Panc1 (cell line): ENCODE results near the gene MACROD2. TPM values are rescaled to one million over a fixed set of nuclear protein-coding genes. Genes with fewer than 3 reads are reported as not detected.

Experiments
- ATAC-seq: fragments of 200-7000 bp; cut with Tn5 transposase; 2 replicates; pipeline ENCODE4 v1.9.1; 2020; ENCODE audit warnings: mild to moderate bottlenecking, moderate library complexity
- BruUV-seq: library from RNA; stranded (reverse); fragments of 400-500 nt; replicated peaks from 2 replicates; lab custom pipeline; 2021; lab: Mats Ljungman, UMichigan
- CTCF ChIA-PET: fragments of 300-600 bp; sonication (Branson Sonifier 250); formaldehyde crosslinking; loops from one replicate; lab custom pipeline; 2022; ENCODE audit warnings: antibody characterized with exemption; lab: Charles Lee
- POLR2A ChIA-PET: fragments of 300-600 bp; sonication (Branson Sonifier 250); formaldehyde crosslinking; loops from one replicate; lab custom pipeline; 2022; ENCODE audit warnings: antibody characterized with exemption; lab: Charles Lee
- DNase-seq: peaks from one replicate; pipeline ENCODE4 v3.0.0-alpha.2; 2010; ENCODE audit warnings: low read depth, low spot score
- H3K27ac ChIP-seq: 2 replicates; pipeline ENCODE4 v1.5.1; 2011; ENCODE audit warnings: mild to moderate bottlenecking, low read length, inconsistent platforms
- H3K27me3 ChIP-seq: fragments of 200-500 bp; sonication (Bioruptor generic); 2 replicates; pipeline ENCODE4 v1.6.0; 2014; ENCODE audit warnings: low read length, inconsistent platforms; ENCODE audit not compliant: control insufficient read depth, insufficient read depth
- H3K36me3 ChIP-seq: fragments of 200-500 bp; sonication (Bioruptor generic); 2 replicates; pipeline ENCODE4 v1.5.1; 2014; ENCODE audit warnings: inconsistent platforms, mild to moderate bottlenecking, low read length, moderate library complexity; ENCODE audit not compliant: control insufficient read depth, insufficient read depth
- H3K4me1 ChIP-seq: 2 replicates; pipeline ENCODE4 v1.5.1; 2011; ENCODE audit warnings: inconsistent platforms, mild to moderate bottlenecking, low read length, moderate library complexity; ENCODE audit not compliant: control insufficient read depth, insufficient read depth
- H3K4me3 ChIP-seq, 2 experiments: 2 replicates each; pipeline ENCODE4 v1.5.1; 2011 to 2012; ENCODE audit warnings: low read depth in 2 of 2, low read length in 2 of 2, mild to moderate bottlenecking in 2 of 2, inconsistent platforms in 1 of 2, moderate library complexity in 1 of 2
- H3K9me3 ChIP-seq: fragments of 200-500 bp; sonication (Bioruptor generic); 2 replicates; pipeline ENCODE4 v1.5.1; 2014; ENCODE audit warnings: low read depth, mild to moderate bottlenecking, inconsistent platforms, low read length, moderate library complexity; ENCODE audit not compliant: control insufficient read depth, insufficient read depth
- POLR2AphosphoS5 ChIP-seq: IDR thresholded peaks from 2 replicates; pipeline ENCODE4 v1.6.1; 2012; ENCODE audit warnings: mild to moderate bottlenecking, low read depth, low read length, moderate library complexity
- SIN3A ChIP-seq: IDR thresholded peaks from 2 replicates; pipeline ENCODE4 v1.6.1; 2012; ENCODE audit warnings: low read depth, mild to moderate bottlenecking, low read length, moderate library complexity, borderline replicate concordance; ENCODE audit not compliant: insufficient read depth
- TCF7L2 ChIP-seq: IDR thresholded peaks from 2 replicates; pipeline ENCODE4 v1.6.1; 2011; ENCODE audit warnings: mild to moderate bottlenecking, low read depth, low read length, inconsistent platforms
- in situ Hi-C: cut with HindIII; loops from 2 replicates; pipeline ENCODE4 v1.10.0; 2016; ENCODE audit warnings: low sequenced_read_pairs, low pct_unique_long_range_greater_than_20kb
- intact Hi-C: fragments of 100-400 bp; cut with micrococcal nuclease; formaldehyde crosslinking; loops from one replicate; pipeline ENCODE4 v1.10.0; 2022; ENCODE audit not compliant: unreplicated experiment
- total RNA-seq: library from RNA; stranded (reverse); gene quantifications from one replicate; pipeline ENCODE4 v1.2.1, GENCODE V29; 2021; ENCODE audit not compliant: unreplicated experiment
- TF ChIP-seq, protein P1 (sequence below), 2 experiments: IDR thresholded peaks; 2 replicates each; pipeline ENCODE4 v1.6.1; 2011 to 2012; ENCODE audit warnings: low read depth in 2 of 2, control low read depth in 1 of 2, low read length in 1 of 2, mild to moderate bottlenecking in 1 of 2, moderate library complexity in 1 of 2; ENCODE audit not compliant: insufficient read depth in 1 of 2
- TF ChIP-seq, protein P2 (sequence below): fragments of 450-650 bp; IDR thresholded peaks from 2 replicates; pipeline ENCODE4 v1.5.1; 2017; ENCODE audit warnings: mild to moderate bottlenecking

The MACROD2 gene
- total RNA-seq, 1 experiment from 2014 or later = 1.2 TPM

GRCh38 chr20:15131176-15131575, 1135.9 kb downstream of the MACROD2 start:
- Histone ChIP-seq H3K9me3 (no peaks in the 10 kb centered on the region), H3K27ac (no peak overlapping the region), H3K4me3 (no peak overlapping the region), H3K36me3 (no peaks in the 10 kb centered on the region), H3K4me1 (no peaks in the 10 kb centered on the region), H3K27me3 (no peaks in the 10 kb centered on the region)
- no peak for DNase-seq
- ChIA-PET CTCF (no interaction called here), POLR2A (no interaction called here)
- intact Hi-C loops (no loop called here), in situ Hi-C loops (no loop called here)
- no peak for ATAC-seq
- no peak for TF ChIP-seq TCF7L2
- TF ChIP-seq, protein P1, sequence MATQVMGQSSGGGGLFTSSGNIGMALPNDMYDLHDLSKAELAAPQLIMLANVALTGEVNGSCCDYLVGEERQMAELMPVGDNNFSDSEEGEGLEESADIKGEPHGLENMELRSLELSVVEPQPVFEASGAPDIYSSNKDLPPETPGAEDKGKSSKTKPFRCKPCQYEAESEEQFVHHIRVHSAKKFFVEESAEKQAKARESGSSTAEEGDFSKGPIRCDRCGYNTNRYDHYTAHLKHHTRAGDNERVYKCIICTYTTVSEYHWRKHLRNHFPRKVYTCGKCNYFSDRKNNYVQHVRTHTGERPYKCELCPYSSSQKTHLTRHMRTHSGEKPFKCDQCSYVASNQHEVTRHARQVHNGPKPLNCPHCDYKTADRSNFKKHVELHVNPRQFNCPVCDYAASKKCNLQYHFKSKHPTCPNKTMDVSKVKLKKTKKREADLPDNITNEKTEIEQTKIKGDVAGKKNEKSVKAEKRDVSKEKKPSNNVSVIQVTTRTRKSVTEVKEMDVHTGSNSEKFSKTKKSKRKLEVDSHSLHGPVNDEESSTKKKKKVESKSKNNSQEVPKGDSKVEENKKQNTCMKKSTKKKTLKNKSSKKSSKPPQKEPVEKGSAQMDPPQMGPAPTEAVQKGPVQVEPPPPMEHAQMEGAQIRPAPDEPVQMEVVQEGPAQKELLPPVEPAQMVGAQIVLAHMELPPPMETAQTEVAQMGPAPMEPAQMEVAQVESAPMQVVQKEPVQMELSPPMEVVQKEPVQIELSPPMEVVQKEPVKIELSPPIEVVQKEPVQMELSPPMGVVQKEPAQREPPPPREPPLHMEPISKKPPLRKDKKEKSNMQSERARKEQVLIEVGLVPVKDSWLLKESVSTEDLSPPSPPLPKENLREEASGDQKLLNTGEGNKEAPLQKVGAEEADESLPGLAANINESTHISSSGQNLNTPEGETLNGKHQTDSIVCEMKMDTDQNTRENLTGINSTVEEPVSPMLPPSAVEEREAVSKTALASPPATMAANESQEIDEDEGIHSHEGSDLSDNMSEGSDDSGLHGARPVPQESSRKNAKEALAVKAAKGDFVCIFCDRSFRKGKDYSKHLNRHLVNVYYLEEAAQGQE (IDR thresholded peaks at IDR 0.05; ENCODE audit: insufficient read depth in 1 of 2, low read depth in 2 of 2, low read length in 1 of 2) = no peak
- TF ChIP-seq SIN3A = no peak
- TF ChIP-seq POLR2AphosphoS5 = no peak
- TF ChIP-seq, protein P2, sequence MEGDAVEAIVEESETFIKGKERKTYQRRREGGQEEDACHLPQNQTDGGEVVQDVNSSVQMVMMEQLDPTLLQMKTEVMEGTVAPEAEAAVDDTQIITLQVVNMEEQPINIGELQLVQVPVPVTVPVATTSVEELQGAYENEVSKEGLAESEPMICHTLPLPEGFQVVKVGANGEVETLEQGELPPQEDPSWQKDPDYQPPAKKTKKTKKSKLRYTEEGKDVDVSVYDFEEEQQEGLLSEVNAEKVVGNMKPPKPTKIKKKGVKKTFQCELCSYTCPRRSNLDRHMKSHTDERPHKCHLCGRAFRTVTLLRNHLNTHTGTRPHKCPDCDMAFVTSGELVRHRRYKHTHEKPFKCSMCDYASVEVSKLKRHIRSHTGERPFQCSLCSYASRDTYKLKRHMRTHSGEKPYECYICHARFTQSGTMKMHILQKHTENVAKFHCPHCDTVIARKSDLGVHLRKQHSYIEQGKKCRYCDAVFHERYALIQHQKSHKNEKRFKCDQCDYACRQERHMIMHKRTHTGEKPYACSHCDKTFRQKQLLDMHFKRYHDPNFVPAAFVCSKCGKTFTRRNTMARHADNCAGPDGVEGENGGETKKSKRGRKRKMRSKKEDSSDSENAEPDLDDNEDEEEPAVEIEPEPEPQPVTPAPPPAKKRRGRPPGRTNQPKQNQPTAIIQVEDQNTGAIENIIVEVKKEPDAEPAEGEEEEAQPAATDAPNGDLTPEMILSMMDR = no peak
- no TSS peak for BruUV-seq

GRCh38 chr20:15138548-15139126, 1143.3 kb downstream of the MACROD2 start:
- no peak for DNase-seq
- TF ChIP-seq, protein P1 (IDR thresholded peaks at IDR 0.05; ENCODE audit: insufficient read depth in 1 of 2, low read depth in 2 of 2, low read length in 1 of 2) = no peak
- TF ChIP-seq TCF7L2 = no peak
- TF ChIP-seq, protein P2 = no peak
- no peak for TF ChIP-seq POLR2AphosphoS5
- no peak for TF ChIP-seq SIN3A
- no TSS peak for BruUV-seq
- Histone ChIP-seq H3K27ac (no peak overlapping the region), H3K9me3 (no peaks in the 10 kb centered on the region), H3K4me1 (no peaks in the 10 kb centered on the region), H3K4me3 (no peak overlapping the region), H3K27me3 (no peaks in the 10 kb centered on the region), H3K36me3 (no peaks in the 10 kb centered on the region)
- ChIA-PET POLR2A (no interaction called here), CTCF (no interaction called here)
- in situ Hi-C loops = no loop called here
- ATAC-seq = no peak
- intact Hi-C loops = no loop called here
